ENCODE measurements around the gene SPPL3. TPM values are rescaled to one million over a fixed set of nuclear protein-coding genes. Genes with fewer than 3 reads are reported as not detected.
"Not testable (repeated sequence)": the region's sequence is repeated elsewhere in the genome, so short reads cannot be mapped to it uniquely, and the experiment has no call there.

Gene SPPL3
- polyA plus RNA-seq, 1 experiment, result 13.2 TPM

GRCh38 chr12:120905856-120906384 lies 1.8 kb upstream of the SPPL3 start:
- ChIA-PET POLR2A (no interaction called here), CTCF (no interaction called here)
- H3K36me3 ChIP-seq (ENCODE audit: control insufficient read depth, insufficient read depth, low read length), result no peaks in the 10 kb centered on the region
- no peak overlapping the region for H3K4me3 ChIP-seq (ENCODE audit: low read depth, low read length)
- DNase-seq (ENCODE audit: low read depth), result no peak
- no peak for TF ChIP-seq CTCF (IDR thresholded peaks at IDR 0.05; ENCODE audit: insufficient read depth, low read depth, low read length)
- no peaks in the 10 kb centered on the region for H3K27me3 ChIP-seq (ENCODE audit: control insufficient read depth, insufficient read depth, low read length)

GRCh38 chr12:120903412-120904196 lies 554 bp downstream of the SPPL3 start:
- CTCF ChIA-PET, result interaction anchor here (0.8 to 0.9 kb wide), 2 partner anchors 9 to 56 kb away, joined by 3 read pairs; no protein-coding TSS in a partner anchor
- Histone ChIP-seq H3K4me3 (ENCODE audit: low read depth, low read length) (peak overlapping the region; percentile 87), H3K36me3 (ENCODE audit: control insufficient read depth, insufficient read depth, low read length) (no peaks in the 10 kb centered on the region), H3K27me3 (ENCODE audit: control insufficient read depth, insufficient read depth, low read length) (no peaks in the 10 kb centered on the region)
- no peak for DNase-seq (ENCODE audit: low read depth)
- POLR2A ChIA-PET, result no interaction called here
- TF ChIP-seq CTCF (IDR thresholded peaks at IDR 0.05; ENCODE audit: insufficient read depth, low read depth, low read length), result no peak

- H3K27me3 ChIP-seq (ENCODE audit: control insufficient read depth, insufficient read depth, low read length), result no peaks in the 10 kb centered on the region
- ChIA-PET CTCF (interaction anchor here (0.9 kb wide), 1 partner anchor 9 kb away, joined by 3 read pairs; no protein-coding TSS in a partner anchor), POLR2A (no interaction called here)
- peak overlapping the region; percentile 87 for H3K4me3 ChIP-seq (ENCODE audit: low read depth, low read length)
- no peak for DNase-seq (ENCODE audit: low read depth)
- TF ChIP-seq CTCF (IDR thresholded peaks at IDR 0.05; ENCODE audit: insufficient read depth, low read depth, low read length), result no peak
- H3K36me3 ChIP-seq (ENCODE audit: control insufficient read depth, insufficient read depth, low read length), result no peaks in the 10 kb centered on the region
Measured at GRCh38 chr12:120902846-120903411, 1.2 kb downstream of the SPPL3 start.

GRCh38 chr12:120901818-120902217 lies 2.3 kb downstream of the SPPL3 start:
- no peak for TF ChIP-seq CTCF (IDR thresholded peaks at IDR 0.05; ENCODE audit: insufficient read depth, low read depth, low read length)
- ChIA-PET POLR2A (no interaction called here), CTCF (no interaction called here)
- Histone ChIP-seq H3K4me3 (ENCODE audit: low read depth, low read length) (no peak overlapping the region), H3K36me3 (ENCODE audit: control insufficient read depth, insufficient read depth, low read length) (no peaks in the 10 kb centered on the region), H3K27me3 (ENCODE audit: control insufficient read depth, insufficient read depth, low read length) (no peaks in the 10 kb centered on the region)
- no peak for DNase-seq (ENCODE audit: low read depth)

- H3K4me3 ChIP-seq (ENCODE audit: low read depth, low read length); CTCF ChIA-PET; POLR2A ChIA-PET; DNase-seq (ENCODE audit: low read depth); H3K27me3 ChIP-seq (ENCODE audit: control insufficient read depth, insufficient read depth, low read length); H3K36me3 ChIP-seq (ENCODE audit: control insufficient read depth, insufficient read depth, low read length): not testable (repeated sequence)
Measured at GRCh38 chr12:120901101-120901500, 3.1 kb downstream of the SPPL3 start.

Measured in BJ (cell line).